HEK293 (cell line): ENCODE data around the gene SCNN1A.

Experiments
- CTCF ChIA-PET: fragments of 350-600 bp; formaldehyde crosslinking; extraction: SDS; loops from one replicate; lab custom pipeline; 2021; ENCODE audit warnings: antibody characterized with exemption; lab: Yijun Ruan, JAX
- POLR2A ChIA-PET: fragments of 300-600 bp; formaldehyde crosslinking; extraction: SDS; loops from one replicate; lab custom pipeline; 2020; ENCODE audit warnings: antibody characterized with exemption, inconsistent platforms; lab: Yijun Ruan, JAX
- H3K27ac ChIP-seq: fragments of 200-500 bp; sonication (Bioruptor generic); 2 replicates; pipeline ENCODE4 v1.5.1; 2014; ENCODE audit warnings: low read depth, low read length, control low read depth, inconsistent platforms; ENCODE audit errors: extremely low read depth
- H3K36me3 ChIP-seq, 2 experiments: fragments of 200-500 bp in 1 of 2; sonication (Bioruptor generic) in 1 of 2; 1 replicate in 1 of 2; 2 replicates in 1 of 2; pipeline ENCODE4 v1.5.1; 2014 to 2017; ENCODE audit warnings: inconsistent platforms in 2 of 2, low read length in 2 of 2; ENCODE audit not compliant: control insufficient read depth in 2 of 2, insufficient read depth in 1 of 2
- H3K4me1 ChIP-seq: fragments of 200-500 bp; sonication (Bioruptor generic); 2 replicates; pipeline ENCODE4 v1.5.1; 2014; ENCODE audit warnings: mild to moderate bottlenecking, low read length, inconsistent platforms; ENCODE audit not compliant: control insufficient read depth, insufficient read depth
- H3K4me3 ChIP-seq: 2 replicates; pipeline ENCODE4 v1.5.1; 2011; ENCODE audit warnings: low read depth, mild to moderate bottlenecking, control low read depth, low read length, moderate library complexity
- H3K9me3 ChIP-seq: fragments of 200-500 bp; sonication (Bioruptor generic); 2 replicates; pipeline ENCODE4 v1.5.1; 2014; ENCODE audit warnings: low read depth, low read length, inconsistent platforms; ENCODE audit not compliant: control insufficient read depth, insufficient read depth
- SP2 ChIP-seq: fragments of 450-650 bp; formaldehyde crosslinking; IDR thresholded peaks from 2 replicates; pipeline ENCODE4 v1.5.1; 2016; ENCODE audit warnings: missing biosample characterization, missing genetic modification characterization
- TCF7L2 ChIP-seq: IDR thresholded peaks from 2 replicates; pipeline ENCODE4 v1.6.1; 2011; ENCODE audit warnings: low read depth, mild to moderate bottlenecking, inconsistent platforms, low read length, moderate library complexity, borderline replicate concordance
- WT1 ChIP-seq: fragments of 450-650 bp; formaldehyde crosslinking; IDR thresholded peaks from 2 replicates; pipeline ENCODE4 v1.5.1; 2016; ENCODE audit warnings: missing biosample characterization, missing genetic modification characterization
- YY2 ChIP-seq: fragments of 450-650 bp; formaldehyde crosslinking; IDR thresholded peaks from 2 replicates; pipeline ENCODE4 v1.5.1; 2016; ENCODE audit warnings: missing biosample characterization, missing genetic modification characterization
- ZNF140 ChIP-seq: fragments of 450-650 bp; formaldehyde crosslinking; IDR thresholded peaks from 2 replicates; pipeline ENCODE4 v1.5.1; 2016; ENCODE audit warnings: missing biosample characterization, missing genetic modification characterization
- ZNF148 ChIP-seq: fragments of 450-650 bp; formaldehyde crosslinking; IDR thresholded peaks from 2 replicates; pipeline ENCODE4 v1.5.0; 2017; ENCODE audit warnings: missing biosample characterization, missing genetic modification characterization, borderline replicate concordance
- ZNF174 ChIP-seq: fragments of 450-650 bp; formaldehyde crosslinking; IDR thresholded peaks from 2 replicates; pipeline ENCODE4 v1.5.0; 2017; ENCODE audit warnings: missing biosample characterization, mild to moderate bottlenecking, missing genetic modification characterization
- ZNF26 ChIP-seq: fragments of 450-650 bp; formaldehyde crosslinking; IDR thresholded peaks from 2 replicates; pipeline ENCODE4 v1.5.1; 2016; ENCODE audit warnings: missing biosample characterization, missing genetic modification characterization
- ZNF302 ChIP-seq: fragments of 450-650 bp; formaldehyde crosslinking; IDR thresholded peaks from 2 replicates; pipeline ENCODE4 v1.5.1; 2016; ENCODE audit warnings: missing biosample characterization, missing genetic modification characterization, low read depth
- ZNF398 ChIP-seq: fragments of 450-650 bp; formaldehyde crosslinking; IDR thresholded peaks from 2 replicates; pipeline ENCODE4 v1.5.1; 2017; ENCODE audit warnings: missing biosample characterization, missing genetic modification characterization
- ZNF514 ChIP-seq: fragments of 450-650 bp; formaldehyde crosslinking; IDR thresholded peaks from 2 replicates; pipeline ENCODE4 v1.5.1; 2016; ENCODE audit warnings: missing biosample characterization, missing genetic modification characterization
- ZNF521 ChIP-seq: fragments of 450-650 bp; formaldehyde crosslinking; IDR thresholded peaks from 2 replicates; pipeline ENCODE4 v1.5.1; 2017; ENCODE audit warnings: missing biosample characterization, mild to moderate bottlenecking, missing genetic modification characterization
- ZNF561 ChIP-seq: fragments of 450-650 bp; IDR thresholded peaks from 2 replicates; pipeline ENCODE4 v1.5.1; 2018; ENCODE audit warnings: missing biosample characterization, missing genetic modification characterization, borderline replicate concordance
- ZNF571 ChIP-seq: fragments of 450-650 bp; formaldehyde crosslinking; IDR thresholded peaks from 2 replicates; pipeline ENCODE4 v1.5.0; 2017; ENCODE audit warnings: missing biosample characterization, missing genetic modification characterization
- ZNF623 ChIP-seq: fragments of 450-650 bp; formaldehyde crosslinking; IDR thresholded peaks from 2 replicates; pipeline ENCODE4 v1.5.1; 2016; ENCODE audit warnings: missing biosample characterization, missing genetic modification characterization
- ZNF704 ChIP-seq: fragments of 450-650 bp; formaldehyde crosslinking; IDR thresholded peaks from 2 replicates; pipeline ENCODE4 v1.5.1; 2016; ENCODE audit warnings: missing biosample characterization, missing genetic modification characterization
- ZNF777 ChIP-seq: fragments of 450-650 bp; formaldehyde crosslinking; IDR thresholded peaks from 2 replicates; pipeline ENCODE4 v1.5.1; 2017; ENCODE audit warnings: missing biosample characterization, missing genetic modification characterization, borderline replicate concordance
- ZNF830 ChIP-seq: fragments of 450-650 bp; IDR thresholded peaks from 2 replicates; pipeline ENCODE4 v1.5.0; 2018; ENCODE audit warnings: missing biosample characterization, missing genetic modification characterization, low read depth, mild to moderate bottlenecking, moderate library complexity
- ZSCAN16 ChIP-seq: fragments of 450-650 bp; formaldehyde crosslinking; IDR thresholded peaks from 2 replicates; pipeline ENCODE4 v1.5.1; 2016; ENCODE audit warnings: missing biosample characterization, missing genetic modification characterization
- ZSCAN18 ChIP-seq: fragments of 450-650 bp; formaldehyde crosslinking; IDR thresholded peaks from 2 replicates; pipeline ENCODE4 v1.5.1; 2016; ENCODE audit warnings: missing biosample characterization, missing genetic modification characterization

SCNN1A gene

GRCh38 chr12:6310771-6311610, 64.4 kb downstream of the SCNN1A start:
- ChIA-PET POLR2A (interaction anchor here (1.0 kb wide), 1 partner anchor 159 kb away, joined by 3 read pairs; the partner anchor contains the start of gene VAMP1), CTCF (no interaction called here)
- no peaks in the 10 kb centered on the region for H3K9me3 ChIP-seq
- H3K27ac ChIP-seq: no peak overlapping the region
- TF ChIP-seq SP2: peak; percentile 26; the same call in 1 of the 2 replicates
- TF ChIP-seq ZSCAN18 (tag by site-specific recombination): no peak
- H3K36me3 ChIP-seq: no peaks in the 10 kb centered on the region
- H3K4me1 ChIP-seq: no peaks in the 10 kb centered on the region
- peak overlapping the region; percentile 13 for H3K4me3 ChIP-seq

GRCh38 chr12:6307529-6307928, 67.8 kb downstream of the SCNN1A start:
- H3K27ac ChIP-seq: no peak overlapping the region
- TF ChIP-seq ZNF398 (no peak), ZNF561 (no peak), ZSCAN16 (tag by site-specific recombination) (no peak), ZNF521 (no peak), ZNF148 (tag by site-specific recombination) (no peak), ZNF140 (no peak), TCF7L2 (no peak), ZNF777 (tag by site-specific recombination) (no peak), ZNF514 (tag by site-specific recombination) (no peak), ZNF302 (no peak), ZNF174 (no peak), ZNF704 (no peak), ZNF571 (tag by site-specific recombination) (no peak), WT1 (tag by site-specific recombination) (no peak), ZNF830 (tag by site-specific recombination) (no peak), ZNF26 (no peak), ZNF623 (tag by site-specific recombination) (no peak), YY2 (no peak)
- TF ChIP-seq, all 188 proteins: peak for 0
- ChIA-PET CTCF (interaction anchor here (0.6 to 0.9 kb wide), 5 partner anchors 13 to 228 kb away, joined by 3 to 5 read pairs (median 3); no protein-coding TSS in a partner anchor), POLR2A (interaction anchor here (1.9 kb wide), 1 partner anchor 227 kb away, joined by 6 read pairs; the partner anchor contains the start of gene GAPDH)
- H3K9me3 ChIP-seq: no peaks in the 10 kb centered on the region
- H3K36me3 ChIP-seq: no peaks in the 10 kb centered on the region
- no peak overlapping the region for H3K4me3 ChIP-seq
- no peaks in the 10 kb centered on the region for H3K4me1 ChIP-seq
